HCT116 (cell line): ENCODE data around the gene SLC15A3.

ENCODE experiments used
- CTCF ChIP-seq, 3 experiments: fragments of 200-600 bp in 1 of 3; sonication (generic) in 1 of 3; IDR thresholded peaks in 2 of 3; conservative IDR thresholded peaks in 1 of 3; 2 replicates each; pipeline ENCODE4 v1.5.1; 2012 to 2017; ENCODE audit warnings: low read depth in 2 of 3, low read length in 2 of 3, antibody characterized with exemption in 1 of 3, borderline replicate concordance in 1 of 3, control low read depth in 1 of 3, mild to moderate bottlenecking in 1 of 3, mixed read lengths in 1 of 3, mixed run types in 1 of 3, moderate library complexity in 1 of 3; ENCODE audit not compliant: insufficient read depth in 1 of 3
- EGR1 ChIP-seq: IDR thresholded peaks from 2 replicates; pipeline ENCODE4 v1.6.1; 2012; ENCODE audit warnings: low read depth
- EZH2 ChIP-seq: fragments of 200-600 bp; sonication (generic); IDR thresholded peaks from 2 replicates; pipeline ENCODE4 v1.6.1; 2017; ENCODE audit warnings: antibody characterized with exemption, mixed run types
- POLR2A ChIP-seq: IDR thresholded peaks from 2 replicates; pipeline ENCODE4 v1.7.0; 2011; ENCODE audit warnings: borderline replicate concordance; ENCODE audit not compliant: insufficient read depth, insufficient read length; ENCODE audit errors: extremely low read depth

- no peak for TF ChIP-seq EZH2
- no peak for TF ChIP-seq CTCF (IDR thresholded peaks at IDR 0.05 in 2 of 3, conservative IDR thresholded peaks at IDR 0.05 in 1 of 3; ENCODE audit: borderline replicate concordance in 1 of 3, insufficient read depth in 1 of 3, low read depth in 2 of 3, low read length in 2 of 3)
- TF ChIP-seq POLR2A, result no peak
- no peak for TF ChIP-seq EGR1
Observed at GRCh38 chr11:60899977-60900376, 52.0 kb downstream of the SLC15A3 start.
